ENCODE data around the gene DMWD.

DMWD gene

DNA sequence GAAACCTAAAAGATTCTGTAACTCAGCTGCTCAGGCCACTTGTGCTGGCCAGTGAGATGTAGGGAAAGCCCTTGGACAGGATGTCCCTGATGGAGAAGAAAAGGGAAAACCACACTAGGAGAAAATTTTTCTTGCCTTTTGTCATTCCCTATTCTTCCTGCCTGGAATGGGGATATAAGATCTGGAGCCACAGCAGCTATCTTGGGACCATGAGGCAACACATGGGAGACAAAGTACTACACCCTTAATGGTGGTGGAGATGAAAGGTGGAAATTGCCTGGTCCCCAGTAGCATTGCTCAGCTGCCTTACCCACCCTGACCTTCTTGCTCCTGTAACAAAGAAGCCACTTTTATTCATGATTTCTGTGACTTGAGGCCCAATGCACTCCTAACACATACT is 13.1 kb upstream of the DMWD start:
- no peak for TF ChIP-seq CSDC2 (CRISPR knock-in tag; IDR thresholded peaks at IDR 0.05)
- no peak for ATAC-seq

DNA sequence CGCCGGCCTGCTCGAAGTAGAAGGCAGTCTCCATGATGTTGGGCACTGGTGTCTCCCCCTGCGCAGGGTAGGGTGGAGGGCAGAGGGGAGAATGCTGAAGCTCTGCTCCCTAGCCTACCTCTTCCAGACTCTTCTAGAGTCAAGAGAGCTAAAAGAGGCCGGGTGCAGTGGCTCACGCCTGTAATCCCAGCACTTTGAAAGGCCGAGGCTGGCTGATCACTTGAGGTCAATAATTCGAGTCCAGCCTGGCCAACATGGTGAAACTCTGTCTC is 12.2 kb upstream of the DMWD start:
- TF ChIP-seq, protein P1, sequence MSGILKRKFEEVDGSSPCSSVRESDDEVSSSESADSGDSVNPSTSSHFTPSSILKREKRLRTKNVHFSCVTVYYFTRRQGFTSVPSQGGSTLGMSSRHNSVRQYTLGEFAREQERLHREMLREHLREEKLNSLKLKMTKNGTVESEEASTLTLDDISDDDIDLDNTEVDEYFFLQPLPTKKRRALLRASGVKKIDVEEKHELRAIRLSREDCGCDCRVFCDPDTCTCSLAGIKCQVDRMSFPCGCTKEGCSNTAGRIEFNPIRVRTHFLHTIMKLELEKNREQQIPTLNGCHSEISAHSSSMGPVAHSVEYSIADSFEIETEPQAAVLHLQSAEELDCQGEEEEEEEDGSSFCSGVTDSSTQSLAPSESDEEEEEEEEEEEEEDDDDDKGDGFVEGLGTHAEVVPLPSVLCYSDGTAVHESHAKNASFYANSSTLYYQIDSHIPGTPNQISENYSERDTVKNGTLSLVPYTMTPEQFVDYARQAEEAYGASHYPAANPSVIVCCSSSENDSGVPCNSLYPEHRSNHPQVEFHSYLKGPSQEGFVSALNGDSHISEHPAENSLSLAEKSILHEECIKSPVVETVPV (CRISPR knock-in tag; IDR thresholded peaks at IDR 0.05) = no peak
- TF ChIP-seq ARNTL (CRISPR knock-in tag; IDR thresholded peaks at IDR 0.05; ENCODE audit: borderline replicate concordance, low read depth) (no peak), ZNF565 (CRISPR knock-in tag; conservative IDR thresholded peaks at IDR 0.05; ENCODE audit: low read depth) (no peak), ISL1 (CRISPR knock-in tag; IDR thresholded peaks at IDR 0.05) (no peak), PPARA (CRISPR knock-in tag; IDR thresholded peaks at IDR 0.05; ENCODE audit: borderline replicate concordance) (no peak), BACH2 (CRISPR knock-in tag; IDR thresholded peaks at IDR 0.05; ENCODE audit: borderline replicate concordance) (no peak), ZNF70 (CRISPR knock-in tag; IDR thresholded peaks at IDR 0.05) (no peak), ZNF8 (CRISPR knock-in tag; IDR thresholded peaks at IDR 0.05) (no peak), CSDC2 (CRISPR knock-in tag; IDR thresholded peaks at IDR 0.05) (no peak), TOX (CRISPR knock-in tag; IDR thresholded peaks at IDR 0.05; ENCODE audit: borderline replicate concordance) (no peak), TCF4 (CRISPR knock-in tag; IDR thresholded peaks at IDR 0.05; ENCODE audit: borderline replicate concordance) (no peak), SNAI2 (CRISPR knock-in tag; IDR thresholded peaks at IDR 0.05) (no peak), ESRRG (CRISPR knock-in tag; IDR thresholded peaks at IDR 0.05) (no peak), ZFP3 (CRISPR knock-in tag; IDR thresholded peaks at IDR 0.05) (no peak)
- TF ChIP-seq, protein P2, sequence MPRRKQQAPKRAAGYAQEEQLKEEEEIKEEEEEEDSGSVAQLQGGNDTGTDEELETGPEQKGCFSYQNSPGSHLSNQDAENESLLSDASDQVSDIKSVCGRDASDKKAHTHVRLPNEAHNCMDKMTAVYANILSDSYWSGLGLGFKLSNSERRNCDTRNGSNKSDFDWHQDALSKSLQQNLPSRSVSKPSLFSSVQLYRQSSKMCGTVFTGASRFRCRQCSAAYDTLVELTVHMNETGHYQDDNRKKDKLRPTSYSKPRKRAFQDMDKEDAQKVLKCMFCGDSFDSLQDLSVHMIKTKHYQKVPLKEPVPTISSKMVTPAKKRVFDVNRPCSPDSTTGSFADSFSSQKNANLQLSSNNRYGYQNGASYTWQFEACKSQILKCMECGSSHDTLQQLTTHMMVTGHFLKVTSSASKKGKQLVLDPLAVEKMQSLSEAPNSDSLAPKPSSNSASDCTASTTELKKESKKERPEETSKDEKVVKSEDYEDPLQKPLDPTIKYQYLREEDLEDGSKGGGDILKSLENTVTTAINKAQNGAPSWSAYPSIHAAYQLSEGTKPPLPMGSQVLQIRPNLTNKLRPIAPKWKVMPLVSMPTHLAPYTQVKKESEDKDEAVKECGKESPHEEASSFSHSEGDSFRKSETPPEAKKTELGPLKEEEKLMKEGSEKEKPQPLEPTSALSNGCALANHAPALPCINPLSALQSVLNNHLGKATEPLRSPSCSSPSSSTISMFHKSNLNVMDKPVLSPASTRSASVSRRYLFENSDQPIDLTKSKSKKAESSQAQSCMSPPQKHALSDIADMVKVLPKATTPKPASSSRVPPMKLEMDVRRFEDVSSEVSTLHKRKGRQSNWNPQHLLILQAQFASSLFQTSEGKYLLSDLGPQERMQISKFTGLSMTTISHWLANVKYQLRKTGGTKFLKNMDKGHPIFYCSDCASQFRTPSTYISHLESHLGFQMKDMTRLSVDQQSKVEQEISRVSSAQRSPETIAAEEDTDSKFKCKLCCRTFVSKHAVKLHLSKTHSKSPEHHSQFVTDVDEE (CRISPR knock-in tag; IDR thresholded peaks at IDR 0.05) = no peak
- TF ChIP-seq, protein P3, sequence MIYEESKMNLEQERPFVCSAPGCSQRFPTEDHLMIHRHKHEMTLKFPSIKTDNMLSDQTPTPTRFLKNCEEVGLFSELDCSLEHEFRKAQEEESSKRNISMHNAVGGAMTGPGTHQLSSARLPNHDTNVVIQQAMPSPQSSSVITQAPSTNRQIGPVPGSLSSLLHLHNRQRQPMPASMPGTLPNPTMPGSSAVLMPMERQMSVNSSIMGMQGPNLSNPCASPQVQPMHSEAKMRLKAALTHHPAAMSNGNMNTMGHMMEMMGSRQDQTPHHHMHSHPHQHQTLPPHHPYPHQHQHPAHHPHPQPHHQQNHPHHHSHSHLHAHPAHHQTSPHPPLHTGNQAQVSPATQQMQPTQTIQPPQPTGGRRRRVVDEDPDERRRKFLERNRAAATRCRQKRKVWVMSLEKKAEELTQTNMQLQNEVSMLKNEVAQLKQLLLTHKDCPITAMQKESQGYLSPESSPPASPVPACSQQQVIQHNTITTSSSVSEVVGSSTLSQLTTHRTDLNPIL (CRISPR knock-in tag; IDR thresholded peaks at IDR 0.05; ENCODE audit: low read depth) = no peak
- ATAC-seq = no peak

DNA sequence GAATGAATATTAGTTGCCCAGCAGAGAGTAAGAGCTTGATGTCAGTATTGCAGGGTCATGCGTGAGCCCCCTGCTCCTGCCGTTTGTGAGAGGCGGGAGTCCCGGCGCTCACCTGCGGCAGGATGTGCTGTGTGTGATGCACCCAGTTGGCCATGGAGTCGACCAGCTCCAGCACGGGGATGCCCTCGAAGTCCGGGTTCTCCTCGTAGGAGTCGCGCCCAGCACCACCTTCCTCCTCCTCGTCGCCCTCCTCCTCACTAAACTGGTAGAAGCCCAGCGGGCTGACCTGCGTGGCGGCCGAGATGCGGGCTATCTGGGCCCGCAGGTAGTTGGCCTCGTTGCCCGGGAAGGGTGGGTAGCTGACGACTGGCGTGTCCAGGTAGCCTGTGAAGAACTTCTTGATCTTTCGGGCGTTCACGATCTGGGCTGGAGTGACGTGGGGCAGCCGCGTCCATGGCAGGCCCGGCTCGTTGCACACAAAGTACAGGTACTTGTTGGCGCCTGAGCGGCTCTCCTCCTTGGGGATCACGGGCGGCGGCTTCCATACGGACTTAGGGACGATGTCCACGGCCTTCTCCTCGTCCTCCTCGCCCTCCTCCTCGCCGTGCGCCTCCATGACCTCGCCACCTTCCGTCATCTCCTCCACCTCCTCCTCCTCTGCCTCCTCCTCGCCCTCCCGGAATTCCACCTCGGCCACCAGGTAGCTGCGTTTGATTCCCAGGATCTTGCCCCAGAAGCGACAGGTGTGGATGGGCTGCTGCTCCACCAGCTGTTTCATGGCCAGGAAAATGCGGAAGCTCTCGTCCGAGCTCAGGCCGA is 11.7 kb upstream of the DMWD start:
- ATAC-seq = no peak
- TF ChIP-seq, protein P3 (CRISPR knock-in tag; IDR thresholded peaks at IDR 0.05; ENCODE audit: low read depth) = no peak
- TF ChIP-seq PPARA (CRISPR knock-in tag; IDR thresholded peaks at IDR 0.05; ENCODE audit: borderline replicate concordance) (no peak), SNAI2 (CRISPR knock-in tag; IDR thresholded peaks at IDR 0.05) (no peak), CSDC2 (CRISPR knock-in tag; IDR thresholded peaks at IDR 0.05) (no peak), ESRRG (CRISPR knock-in tag; IDR thresholded peaks at IDR 0.05) (no peak), BACH2 (CRISPR knock-in tag; IDR thresholded peaks at IDR 0.05; ENCODE audit: borderline replicate concordance) (no peak), ZFP30 (CRISPR knock-in tag; IDR thresholded peaks at IDR 0.05) (no peak), ZNF70 (CRISPR knock-in tag; IDR thresholded peaks at IDR 0.05) (no peak), ZC3H10 (CRISPR knock-in tag; IDR thresholded peaks at IDR 0.05) (no peak), RARB (CRISPR knock-in tag; IDR thresholded peaks at IDR 0.05) (no peak), ZFP3 (CRISPR knock-in tag; IDR thresholded peaks at IDR 0.05) (no peak), TCF4 (CRISPR knock-in tag; IDR thresholded peaks at IDR 0.05; ENCODE audit: borderline replicate concordance) (no peak), ZNF8 (CRISPR knock-in tag; IDR thresholded peaks at IDR 0.05) (no peak), ARNTL (CRISPR knock-in tag; IDR thresholded peaks at IDR 0.05; ENCODE audit: borderline replicate concordance, low read depth) (no peak), TOX (CRISPR knock-in tag; IDR thresholded peaks at IDR 0.05; ENCODE audit: borderline replicate concordance) (no peak)
- TF ChIP-seq, protein P4, sequence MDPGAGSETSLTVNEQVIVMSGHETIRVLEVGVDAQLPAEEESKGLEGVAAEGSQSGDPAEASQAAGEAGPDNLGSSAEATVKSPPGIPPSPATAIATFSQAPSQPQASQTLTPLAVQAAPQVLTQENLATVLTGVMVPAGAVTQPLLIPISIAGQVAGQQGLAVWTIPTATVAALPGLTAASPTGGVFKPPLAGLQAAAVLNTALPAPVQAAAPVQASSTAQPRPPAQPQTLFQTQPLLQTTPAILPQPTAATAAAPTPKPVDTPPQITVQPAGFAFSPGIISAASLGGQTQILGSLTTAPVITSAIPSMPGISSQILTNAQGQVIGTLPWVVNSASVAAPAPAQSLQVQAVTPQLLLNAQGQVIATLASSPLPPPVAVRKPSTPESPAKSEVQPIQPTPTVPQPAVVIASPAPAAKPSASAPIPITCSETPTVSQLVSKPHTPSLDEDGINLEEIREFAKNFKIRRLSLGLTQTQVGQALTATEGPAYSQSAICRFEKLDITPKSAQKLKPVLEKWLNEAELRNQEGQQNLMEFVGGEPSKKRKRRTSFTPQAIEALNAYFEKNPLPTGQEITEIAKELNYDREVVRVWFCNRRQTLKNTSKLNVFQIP (CRISPR knock-in tag; IDR thresholded peaks at IDR 0.05; ENCODE audit: borderline replicate concordance, low read depth) = no peak
- TF ChIP-seq, protein P5, sequence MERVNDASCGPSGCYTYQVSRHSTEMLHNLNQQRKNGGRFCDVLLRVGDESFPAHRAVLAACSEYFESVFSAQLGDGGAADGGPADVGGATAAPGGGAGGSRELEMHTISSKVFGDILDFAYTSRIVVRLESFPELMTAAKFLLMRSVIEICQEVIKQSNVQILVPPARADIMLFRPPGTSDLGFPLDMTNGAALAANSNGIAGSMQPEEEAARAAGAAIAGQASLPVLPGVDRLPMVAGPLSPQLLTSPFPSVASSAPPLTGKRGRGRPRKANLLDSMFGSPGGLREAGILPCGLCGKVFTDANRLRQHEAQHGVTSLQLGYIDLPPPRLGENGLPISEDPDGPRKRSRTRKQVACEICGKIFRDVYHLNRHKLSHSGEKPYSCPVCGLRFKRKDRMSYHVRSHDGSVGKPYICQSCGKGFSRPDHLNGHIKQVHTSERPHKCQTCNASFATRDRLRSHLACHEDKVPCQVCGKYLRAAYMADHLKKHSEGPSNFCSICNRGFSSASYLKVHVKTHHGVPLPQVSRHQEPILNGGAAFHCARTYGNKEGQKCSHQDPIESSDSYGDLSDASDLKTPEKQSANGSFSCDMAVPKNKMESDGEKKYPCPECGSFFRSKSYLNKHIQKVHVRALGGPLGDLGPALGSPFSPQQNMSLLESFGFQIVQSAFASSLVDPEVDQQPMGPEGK (CRISPR knock-in tag; IDR thresholded peaks at IDR 0.05; ENCODE audit: borderline replicate concordance) = no peak
- TF ChIP-seq, protein P1 (CRISPR knock-in tag; IDR thresholded peaks at IDR 0.05) = no peak

Data from SK-N-SH treated with all-trans-retinoic acid at 6 μM for 48 hours (cell line).